Stomach (tissue), 4 donors: Measurements from ENCODE around the gene SEMA3A.

Source experiments
- POLR2AphosphoS5 ChIP-seq, 3 donors: sonication (generic); formaldehyde crosslinking; IDR thresholded peaks; one replicate each; pipeline ENCODE4 v1.6.1; 2016; ENCODE audit warnings: antibody characterized with exemption in 3 of 3
- TF ChIP-seq, protein P1 (sequence below), 7 experiments: fragments of 450-650 bp in 4 of 7; fragments of 200-600 bp in 3 of 7; sonication (generic) in 3 of 7; IDR thresholded peaks; one replicate each; pipeline ENCODE4 v1.5.1; 2016 to 2019; ENCODE audit warnings: antibody characterized with exemption in 7 of 7, control low read depth in 2 of 7, mild to moderate bottlenecking in 1 of 7

DNA sequence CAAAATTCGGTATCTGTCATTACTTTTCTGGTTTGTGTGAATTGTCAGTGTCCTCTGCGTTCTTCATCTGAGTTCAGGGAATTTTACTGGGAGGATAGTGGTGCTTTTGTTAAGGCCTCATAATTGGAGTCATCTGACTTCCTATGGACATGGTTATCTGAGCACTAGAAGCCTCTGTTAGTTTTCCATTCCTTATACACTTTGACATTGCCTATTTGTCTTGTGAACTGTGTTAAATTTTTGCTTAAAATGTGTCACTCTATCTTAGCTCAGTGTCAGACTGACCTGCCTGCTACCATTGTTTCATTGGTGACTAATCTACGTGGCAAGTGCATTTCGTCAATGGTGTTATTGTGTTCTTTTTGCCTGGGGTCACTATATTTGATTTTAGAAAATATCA, 253.3 kb downstream of the SEMA3A start:
- TF ChIP-seq, protein P1, sequence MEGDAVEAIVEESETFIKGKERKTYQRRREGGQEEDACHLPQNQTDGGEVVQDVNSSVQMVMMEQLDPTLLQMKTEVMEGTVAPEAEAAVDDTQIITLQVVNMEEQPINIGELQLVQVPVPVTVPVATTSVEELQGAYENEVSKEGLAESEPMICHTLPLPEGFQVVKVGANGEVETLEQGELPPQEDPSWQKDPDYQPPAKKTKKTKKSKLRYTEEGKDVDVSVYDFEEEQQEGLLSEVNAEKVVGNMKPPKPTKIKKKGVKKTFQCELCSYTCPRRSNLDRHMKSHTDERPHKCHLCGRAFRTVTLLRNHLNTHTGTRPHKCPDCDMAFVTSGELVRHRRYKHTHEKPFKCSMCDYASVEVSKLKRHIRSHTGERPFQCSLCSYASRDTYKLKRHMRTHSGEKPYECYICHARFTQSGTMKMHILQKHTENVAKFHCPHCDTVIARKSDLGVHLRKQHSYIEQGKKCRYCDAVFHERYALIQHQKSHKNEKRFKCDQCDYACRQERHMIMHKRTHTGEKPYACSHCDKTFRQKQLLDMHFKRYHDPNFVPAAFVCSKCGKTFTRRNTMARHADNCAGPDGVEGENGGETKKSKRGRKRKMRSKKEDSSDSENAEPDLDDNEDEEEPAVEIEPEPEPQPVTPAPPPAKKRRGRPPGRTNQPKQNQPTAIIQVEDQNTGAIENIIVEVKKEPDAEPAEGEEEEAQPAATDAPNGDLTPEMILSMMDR (IDR thresholded peaks at IDR 0.05): no peak
- TF ChIP-seq POLR2AphosphoS5 (IDR thresholded peaks at IDR 0.05): no peak
